HL-60 (cell line): ENCODE measurements around the gene C10orf105.
A peak's percentile ranks its signal among the peaks of the same experiment; 100 is the strongest.

Source experiments
- DNase-seq, 2 experiments: peaks; one replicate each; pipeline ENCODE4 v3.0.0-alpha.2; 2010 to 2020; ENCODE audit warnings: low read depth in 1 of 2, low spot score in 1 of 2
- H3K27ac ChIP-seq: fragments of 250-450 bp; sonication (Bioruptor Pico); replicated peaks from 2 replicates; pipeline ENCODE4 v1.5.1; 2020; ENCODE audit warnings: mild to moderate bottlenecking, moderate library complexity
- H3K27me3 ChIP-seq: fragments of 250-450 bp; sonication (Bioruptor Pico); 2 replicates; pipeline ENCODE4 v1.5.1; 2021; ENCODE audit warnings: mild to moderate bottlenecking, moderate library complexity; ENCODE audit not compliant: insufficient read depth, poor library complexity, severe bottlenecking
- H3K4me3 ChIP-seq: replicated peaks from 2 replicates; pipeline ENCODE4 v1.5.1; 2011; ENCODE audit warnings: mild to moderate bottlenecking, control low read depth, low read length; ENCODE audit not compliant: insufficient read depth
- GABPA ChIP-seq: IDR thresholded peaks from 2 replicates; pipeline ENCODE4 v1.6.1; 2012; ENCODE audit warnings: low read depth
- POLR2AphosphoS5 ChIP-seq: IDR thresholded peaks from 2 replicates; pipeline ENCODE4 v1.6.1; 2012; ENCODE audit warnings: low read depth
- SPI1 ChIP-seq: IDR thresholded peaks from 2 replicates; pipeline ENCODE4 v1.6.1; 2012; ENCODE audit warnings: low read depth, mild to moderate bottlenecking, borderline replicate concordance
- TF ChIP-seq, protein P1 (sequence below): IDR thresholded peaks from 2 replicates; pipeline ENCODE4 v1.6.1; 2012; ENCODE audit warnings: low read depth; ENCODE audit not compliant: insufficient replicate concordance
- TF ChIP-seq, protein P2 (sequence below): IDR thresholded peaks from one replicate; pipeline ENCODE4 v1.5.1; 2011; ENCODE audit warnings: low read length, control low read depth, inconsistent platforms; ENCODE audit not compliant: insufficient read depth

The C10orf105 gene

DNA sequence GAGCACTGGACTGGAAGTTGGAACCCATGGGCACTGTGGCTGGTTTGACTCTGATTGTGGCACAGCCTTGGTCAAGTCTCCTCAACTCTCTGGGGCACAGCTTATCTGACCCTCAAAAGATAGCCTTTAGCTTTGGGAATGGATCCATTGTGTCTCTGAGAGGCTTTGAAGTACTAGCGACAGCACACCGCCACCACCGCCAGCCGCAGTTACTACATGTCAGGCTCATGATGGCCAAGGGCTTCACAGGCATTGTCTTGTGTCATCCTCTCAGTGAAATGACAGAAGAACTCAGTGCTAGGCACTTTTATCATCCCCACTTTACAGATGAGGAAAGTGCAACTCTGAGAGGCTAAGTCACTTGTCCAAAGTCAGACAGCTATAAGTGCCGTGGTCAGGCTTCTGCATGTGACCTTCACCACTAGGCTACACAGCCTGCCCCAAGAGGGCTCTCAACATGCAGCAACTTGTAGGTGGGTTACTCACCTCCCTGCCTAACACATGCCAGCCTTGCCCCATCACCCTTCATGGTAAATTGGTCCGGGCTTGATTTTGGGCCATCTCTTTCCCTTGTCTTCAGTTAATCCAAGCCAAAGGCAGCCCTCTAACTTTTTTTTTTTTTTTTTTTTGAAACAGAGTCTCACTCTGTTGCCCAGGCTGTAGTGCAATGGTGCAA is 44.1 kb downstream of the C10orf105 start:
- Histone ChIP-seq H3K27ac (no peak overlapping the region), H3K4me3 (no peak overlapping the region), H3K27me3 (no peaks in the 10 kb centered on the region)
- DNase-seq = no peak
- TF ChIP-seq, protein P1, sequence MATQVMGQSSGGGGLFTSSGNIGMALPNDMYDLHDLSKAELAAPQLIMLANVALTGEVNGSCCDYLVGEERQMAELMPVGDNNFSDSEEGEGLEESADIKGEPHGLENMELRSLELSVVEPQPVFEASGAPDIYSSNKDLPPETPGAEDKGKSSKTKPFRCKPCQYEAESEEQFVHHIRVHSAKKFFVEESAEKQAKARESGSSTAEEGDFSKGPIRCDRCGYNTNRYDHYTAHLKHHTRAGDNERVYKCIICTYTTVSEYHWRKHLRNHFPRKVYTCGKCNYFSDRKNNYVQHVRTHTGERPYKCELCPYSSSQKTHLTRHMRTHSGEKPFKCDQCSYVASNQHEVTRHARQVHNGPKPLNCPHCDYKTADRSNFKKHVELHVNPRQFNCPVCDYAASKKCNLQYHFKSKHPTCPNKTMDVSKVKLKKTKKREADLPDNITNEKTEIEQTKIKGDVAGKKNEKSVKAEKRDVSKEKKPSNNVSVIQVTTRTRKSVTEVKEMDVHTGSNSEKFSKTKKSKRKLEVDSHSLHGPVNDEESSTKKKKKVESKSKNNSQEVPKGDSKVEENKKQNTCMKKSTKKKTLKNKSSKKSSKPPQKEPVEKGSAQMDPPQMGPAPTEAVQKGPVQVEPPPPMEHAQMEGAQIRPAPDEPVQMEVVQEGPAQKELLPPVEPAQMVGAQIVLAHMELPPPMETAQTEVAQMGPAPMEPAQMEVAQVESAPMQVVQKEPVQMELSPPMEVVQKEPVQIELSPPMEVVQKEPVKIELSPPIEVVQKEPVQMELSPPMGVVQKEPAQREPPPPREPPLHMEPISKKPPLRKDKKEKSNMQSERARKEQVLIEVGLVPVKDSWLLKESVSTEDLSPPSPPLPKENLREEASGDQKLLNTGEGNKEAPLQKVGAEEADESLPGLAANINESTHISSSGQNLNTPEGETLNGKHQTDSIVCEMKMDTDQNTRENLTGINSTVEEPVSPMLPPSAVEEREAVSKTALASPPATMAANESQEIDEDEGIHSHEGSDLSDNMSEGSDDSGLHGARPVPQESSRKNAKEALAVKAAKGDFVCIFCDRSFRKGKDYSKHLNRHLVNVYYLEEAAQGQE = no peak
- TF ChIP-seq SPI1 = no peak
- TF ChIP-seq, protein P2, sequence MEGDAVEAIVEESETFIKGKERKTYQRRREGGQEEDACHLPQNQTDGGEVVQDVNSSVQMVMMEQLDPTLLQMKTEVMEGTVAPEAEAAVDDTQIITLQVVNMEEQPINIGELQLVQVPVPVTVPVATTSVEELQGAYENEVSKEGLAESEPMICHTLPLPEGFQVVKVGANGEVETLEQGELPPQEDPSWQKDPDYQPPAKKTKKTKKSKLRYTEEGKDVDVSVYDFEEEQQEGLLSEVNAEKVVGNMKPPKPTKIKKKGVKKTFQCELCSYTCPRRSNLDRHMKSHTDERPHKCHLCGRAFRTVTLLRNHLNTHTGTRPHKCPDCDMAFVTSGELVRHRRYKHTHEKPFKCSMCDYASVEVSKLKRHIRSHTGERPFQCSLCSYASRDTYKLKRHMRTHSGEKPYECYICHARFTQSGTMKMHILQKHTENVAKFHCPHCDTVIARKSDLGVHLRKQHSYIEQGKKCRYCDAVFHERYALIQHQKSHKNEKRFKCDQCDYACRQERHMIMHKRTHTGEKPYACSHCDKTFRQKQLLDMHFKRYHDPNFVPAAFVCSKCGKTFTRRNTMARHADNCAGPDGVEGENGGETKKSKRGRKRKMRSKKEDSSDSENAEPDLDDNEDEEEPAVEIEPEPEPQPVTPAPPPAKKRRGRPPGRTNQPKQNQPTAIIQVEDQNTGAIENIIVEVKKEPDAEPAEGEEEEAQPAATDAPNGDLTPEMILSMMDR = no peak
- TF ChIP-seq GABPA = no peak

DNA sequence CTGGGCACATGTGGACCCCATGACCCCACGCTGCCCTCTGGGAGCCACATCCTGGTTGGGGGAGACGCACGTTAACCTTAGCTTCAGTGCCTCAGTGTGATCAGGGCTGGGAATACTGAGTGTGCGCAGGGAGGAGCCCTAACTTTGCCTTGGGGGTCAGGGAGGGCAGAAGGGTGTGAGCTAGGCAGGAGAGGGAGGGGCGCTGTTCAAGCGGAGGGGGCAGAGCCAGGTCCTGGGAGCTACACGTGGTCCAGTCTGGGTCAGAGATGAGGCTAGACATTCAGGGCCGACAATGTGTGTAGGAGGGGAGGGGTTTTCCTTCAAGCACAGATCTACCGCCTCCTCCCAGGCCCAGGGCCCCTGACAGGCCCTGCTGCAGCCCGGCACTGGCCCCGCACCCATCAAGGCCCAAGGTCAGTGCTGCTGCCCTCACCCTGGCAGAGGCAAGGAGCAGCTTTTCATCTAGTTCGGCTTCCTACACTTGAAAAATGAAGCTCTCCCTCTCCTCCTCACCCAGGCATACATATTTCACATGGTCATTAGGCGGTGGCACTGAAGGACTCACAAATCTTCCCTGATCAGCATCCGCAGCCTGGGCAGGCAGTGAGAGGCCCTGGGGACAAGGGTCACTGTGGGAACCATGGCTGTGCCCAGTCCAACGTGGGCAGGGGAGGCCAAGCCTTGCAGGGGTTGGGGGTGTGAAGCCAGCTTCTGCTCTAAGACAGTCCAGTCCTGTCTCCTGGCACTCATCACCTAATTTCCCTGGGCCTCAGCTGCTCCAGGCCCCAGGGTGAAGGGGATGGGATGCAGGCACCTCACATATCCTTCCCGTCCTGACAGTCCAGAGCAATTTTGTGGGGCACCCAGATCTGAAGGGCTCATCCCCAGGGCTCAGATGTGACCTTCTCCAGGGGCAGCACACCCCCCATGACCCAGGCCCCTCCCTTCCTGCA is 47.3 kb downstream of the C10orf105 start:
- Histone ChIP-seq H3K27ac (no peak overlapping the region), H3K27me3 (no peaks in the 10 kb centered on the region), H3K4me3 (no peak overlapping the region)
- DNase-seq = no peak
- TF ChIP-seq SPI1 (no peak), GABPA (no peak), POLR2AphosphoS5 (no peak)
- TF ChIP-seq, protein P1 = no peak
- TF ChIP-seq, protein P2 = no peak

DNA sequence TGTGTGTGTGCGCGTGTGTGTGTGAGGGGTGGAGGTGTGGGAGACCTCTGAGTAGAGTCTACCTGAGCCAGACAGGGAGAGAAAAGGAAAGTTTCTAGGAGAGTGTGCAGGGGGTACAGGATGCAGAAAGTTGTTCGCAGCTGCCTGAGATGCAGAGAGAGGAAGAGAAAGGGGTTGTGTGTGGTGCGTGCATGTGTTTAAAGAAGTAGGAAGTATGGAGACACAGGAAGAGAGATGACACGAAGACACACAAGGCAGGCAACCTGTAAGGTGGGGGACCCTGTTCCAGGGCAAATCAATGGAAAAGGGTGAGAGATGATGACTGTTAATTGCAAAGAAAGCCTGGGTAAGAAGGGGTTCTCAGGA is 52.2 kb downstream of the C10orf105 start:
- Histone ChIP-seq H3K27ac (no peak overlapping the region), H3K27me3 (no peaks in the 10 kb centered on the region), H3K4me3 (no peak overlapping the region)
- TF ChIP-seq SPI1 (peak; percentile 64; the same call in 1 of the 2 replicates), POLR2AphosphoS5 (0 out of 2 replicates have a peak, but pooled peaks have one; percentile 5)
- TF ChIP-seq, protein P2 = no peak
- TF ChIP-seq, protein P1 = no peak
- DNase-seq = peak in 1 of 2 experiments; percentile 56
